Sigmoid colon (tissue), 7 donors: Measurements from ENCODE around the gene MOB2. TPM values are rescaled to one million over a fixed set of nuclear protein-coding genes. Genes with fewer than 3 reads are reported as not detected.

Experiments
- DNase-seq: peaks from one replicate; pipeline ENCODE4 v3.0.0-alpha.2; 2019
- H3K27ac ChIP-seq, 4 donors: fragments of 200-600 bp; sonication (generic); one replicate each; pipeline ENCODE4 v1.5.1; 2016 to 2019; ENCODE audit warnings: mild to moderate bottlenecking in 1 of 4
- H3K27me3 ChIP-seq, 3 donors: fragments of 200-600 bp; sonication (generic); one replicate each; pipeline ENCODE4 v1.5.1; 2019; ENCODE audit warnings: mild to moderate bottlenecking in 1 of 3
- H3K36me3 ChIP-seq, 4 donors: fragments of 200-600 bp; sonication (generic); one replicate each; pipeline ENCODE4 v1.5.1; 2016 to 2019
- H3K4me1 ChIP-seq, 4 donors: fragments of 200-600 bp; sonication (generic); one replicate each; pipeline ENCODE4 v1.5.1; 2017 to 2019
- H3K4me3 ChIP-seq, 4 donors: fragments of 200-600 bp; sonication (generic); one replicate each; pipeline ENCODE4 v1.5.1; 2017 to 2019; ENCODE audit warnings: mild to moderate bottlenecking in 2 of 4, moderate library complexity in 1 of 4
- H3K9me3 ChIP-seq, 4 donors: fragments of 200-600 bp in 3 of 4; sonication (generic) in 3 of 4; one replicate each; pipeline versions ENCODE4 v1.5.1 to v1.6.1; 2013 to 2019
- EP300 ChIP-seq, 4 donors: sonication (generic); formaldehyde crosslinking; IDR thresholded peaks; one replicate each; pipeline ENCODE4 v1.6.1; 2017; ENCODE audit warnings: antibody characterized with exemption in 4 of 4
- POLR2A ChIP-seq, 2 donors: fragments of 450-650 bp; IDR thresholded peaks; one replicate each; pipeline ENCODE4 v1.6.1; 2016; ENCODE audit warnings: antibody characterized with exemption in 2 of 2, mild to moderate bottlenecking in 2 of 2, moderate library complexity in 2 of 2
- POLR2AphosphoS5 ChIP-seq, 4 donors: sonication (generic); formaldehyde crosslinking; IDR thresholded peaks; one replicate each; pipeline ENCODE4 v1.6.1; 2017; ENCODE audit warnings: antibody characterized with exemption in 4 of 4
- WGBS, 2 donors: extraction: QIAGEN DNeasy Blood & Tissue Kit; methylation state at CpG; one replicate each; pipeline ENCODE4 v1.1.7; 2013; 5-methylcytosine and 5-hydroxymethylcytosine counted together
- intact Hi-C: fragments of 100-400 bp; cut with DNase I; formaldehyde crosslinking; loops from one replicate; pipeline ENCODE4 v1.15.1; 2023
- polyA plus RNA-seq, 3 donors: library from polyadenylated mRNA; stranded (reverse); fragments of 200-250 nt; gene quantifications; one replicate each; pipeline ENCODE4 v1.2.3, GENCODE V29; 2013
- total RNA-seq, 4 donors: library from RNA; depleted of rRNA; stranded (reverse); fragments of >200 nt; gene quantifications; one replicate each; pipeline ENCODE4 v1.1.0, GENCODE V29; 2016
- TF ChIP-seq, protein P1 (sequence below), 4 experiments: fragments of 450-650 bp in 3 of 4; fragments of 200-600 bp in 1 of 4; IDR thresholded peaks; one replicate each; pipeline ENCODE4 v1.5.1; 2016 to 2019; ENCODE audit warnings: antibody characterized with exemption in 4 of 4, mild to moderate bottlenecking in 3 of 4, moderate library complexity in 2 of 4
- donor health status: healthy with polysubstance abuse.
- donor health status: Bipolar disorder and iron deficiency.
- donor health status: healthy.

MOB2 gene
- total and polyA plus RNA-seq, 7 donors = 46.2 to 88.9 (median 68.6) TPM

- Histone ChIP-seq H3K27ac (no peak overlapping the region), H3K36me3 (no peaks in the 10 kb centered on the region), H3K4me1 (peaks cover 0 to 22% (median 11%) of the 10 kb centered on the region in 4 donors), H3K9me3 (no peaks in the 10 kb centered on the region), H3K4me3 (no peak overlapping the region), H3K27me3 (no peaks in the 10 kb centered on the region)
- intact Hi-C loops = no loop called here
- TF ChIP-seq, protein P1, sequence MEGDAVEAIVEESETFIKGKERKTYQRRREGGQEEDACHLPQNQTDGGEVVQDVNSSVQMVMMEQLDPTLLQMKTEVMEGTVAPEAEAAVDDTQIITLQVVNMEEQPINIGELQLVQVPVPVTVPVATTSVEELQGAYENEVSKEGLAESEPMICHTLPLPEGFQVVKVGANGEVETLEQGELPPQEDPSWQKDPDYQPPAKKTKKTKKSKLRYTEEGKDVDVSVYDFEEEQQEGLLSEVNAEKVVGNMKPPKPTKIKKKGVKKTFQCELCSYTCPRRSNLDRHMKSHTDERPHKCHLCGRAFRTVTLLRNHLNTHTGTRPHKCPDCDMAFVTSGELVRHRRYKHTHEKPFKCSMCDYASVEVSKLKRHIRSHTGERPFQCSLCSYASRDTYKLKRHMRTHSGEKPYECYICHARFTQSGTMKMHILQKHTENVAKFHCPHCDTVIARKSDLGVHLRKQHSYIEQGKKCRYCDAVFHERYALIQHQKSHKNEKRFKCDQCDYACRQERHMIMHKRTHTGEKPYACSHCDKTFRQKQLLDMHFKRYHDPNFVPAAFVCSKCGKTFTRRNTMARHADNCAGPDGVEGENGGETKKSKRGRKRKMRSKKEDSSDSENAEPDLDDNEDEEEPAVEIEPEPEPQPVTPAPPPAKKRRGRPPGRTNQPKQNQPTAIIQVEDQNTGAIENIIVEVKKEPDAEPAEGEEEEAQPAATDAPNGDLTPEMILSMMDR (IDR thresholded peaks at IDR 0.05) = no peak
- TF ChIP-seq POLR2A (IDR thresholded peaks at IDR 0.05) (no peak), EP300 (IDR thresholded peaks at IDR 0.05) (no peak), POLR2AphosphoS5 (IDR thresholded peaks at IDR 0.05) (no peak)
- no peak for DNase-seq
- 93 to 94% methylated on average over 6 of the region's 6 CpGs for WGBS, 2 donors
These were observed 36.5 kb upstream of the MOB2 start for GRCh38 chr11:1523077-1523476.

DNA sequence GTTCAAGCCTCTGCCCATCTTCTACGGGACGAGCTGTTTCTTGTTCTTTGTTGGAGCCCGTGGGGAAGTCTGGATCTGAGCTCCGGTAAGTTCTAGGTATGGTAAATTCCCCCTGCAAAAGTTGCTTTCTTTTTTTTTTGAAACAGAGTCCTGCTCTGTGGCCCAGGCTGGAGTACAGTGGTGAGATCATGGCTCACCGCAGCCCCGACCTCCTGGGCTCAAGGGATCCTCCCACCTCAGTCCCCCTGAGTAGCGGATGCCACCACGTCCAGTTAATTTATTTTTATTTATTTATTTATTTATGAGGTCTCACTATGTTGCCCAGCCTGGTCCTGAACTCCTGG, 35.5 kb upstream of the MOB2 start:
- H3K4me3 ChIP-seq = no peak overlapping the region
- no peak for TF ChIP-seq POLR2AphosphoS5 (IDR thresholded peaks at IDR 0.05)
- TF ChIP-seq, protein P1 (IDR thresholded peaks at IDR 0.05) = no peak
- TF ChIP-seq POLR2A (IDR thresholded peaks at IDR 0.05) = no peak
- TF ChIP-seq EP300 (IDR thresholded peaks at IDR 0.05) = no peak
- intact Hi-C loops = no loop called here
- WGBS, 2 donors = 82 to 93% methylated on average over 8 of the region's 8 CpGs
- no peaks in the 10 kb centered on the region for H3K27me3 ChIP-seq
- no peaks in the 10 kb centered on the region for H3K36me3 ChIP-seq
- H3K4me1 ChIP-seq = peaks cover 0 to 26% (median 16%) of the 10 kb centered on the region in 4 donors
- no peaks in the 10 kb centered on the region for H3K9me3 ChIP-seq
- H3K27ac ChIP-seq = no peak overlapping the region
- no peak for DNase-seq

DNA sequence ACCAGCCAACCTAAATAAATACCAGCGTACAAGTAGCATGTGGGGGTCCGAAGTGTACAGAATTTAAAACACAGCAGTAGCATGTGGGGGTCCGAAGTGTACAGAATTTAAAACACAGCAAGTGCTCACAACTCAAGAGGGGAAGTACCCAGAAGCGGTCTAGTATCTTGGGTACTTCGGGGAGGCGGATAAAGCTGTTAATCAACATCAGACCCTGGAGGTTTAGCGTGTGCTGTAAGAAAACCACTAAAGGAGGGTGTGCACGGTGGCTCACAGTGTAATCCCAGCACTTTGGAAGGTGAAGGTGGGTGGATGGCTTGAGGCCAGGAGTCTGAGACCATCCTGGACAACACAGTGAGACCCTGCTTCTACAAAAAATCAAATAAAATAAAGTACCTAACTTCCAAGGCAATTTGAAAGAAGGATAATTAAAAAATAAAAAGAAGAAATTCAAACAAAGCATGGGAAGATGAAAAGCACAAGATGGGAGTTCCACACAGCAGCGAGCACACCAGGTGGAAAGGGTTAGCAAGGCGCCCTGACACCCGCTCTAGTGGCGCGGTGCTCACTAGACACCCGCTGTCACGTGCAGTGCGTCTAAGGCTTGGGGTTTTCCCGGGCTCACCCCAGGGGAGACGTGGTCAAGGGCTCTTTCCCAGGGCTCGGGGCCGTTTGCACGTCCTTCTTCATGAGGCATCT, 35.0 kb upstream of the MOB2 start:
- Histone ChIP-seq H3K4me3 (no peak overlapping the region), H3K9me3 (no peaks in the 10 kb centered on the region), H3K36me3 (no peaks in the 10 kb centered on the region), H3K27me3 (no peaks in the 10 kb centered on the region), H3K27ac (no peak overlapping the region), H3K4me1 (peaks cover 0 to 31% (median 21%) of the 10 kb centered on the region in 4 donors)
- DNase-seq = no peak
- intact Hi-C loops = no loop called here
- TF ChIP-seq POLR2AphosphoS5 (IDR thresholded peaks at IDR 0.05) (no peak), POLR2A (IDR thresholded peaks at IDR 0.05) (no peak), EP300 (IDR thresholded peaks at IDR 0.05) (no peak)
- TF ChIP-seq, protein P1 (IDR thresholded peaks at IDR 0.05) = no peak
- 76 to 91% methylated on average over 21 of the region's 21 CpGs for WGBS, 2 donors

DNA sequence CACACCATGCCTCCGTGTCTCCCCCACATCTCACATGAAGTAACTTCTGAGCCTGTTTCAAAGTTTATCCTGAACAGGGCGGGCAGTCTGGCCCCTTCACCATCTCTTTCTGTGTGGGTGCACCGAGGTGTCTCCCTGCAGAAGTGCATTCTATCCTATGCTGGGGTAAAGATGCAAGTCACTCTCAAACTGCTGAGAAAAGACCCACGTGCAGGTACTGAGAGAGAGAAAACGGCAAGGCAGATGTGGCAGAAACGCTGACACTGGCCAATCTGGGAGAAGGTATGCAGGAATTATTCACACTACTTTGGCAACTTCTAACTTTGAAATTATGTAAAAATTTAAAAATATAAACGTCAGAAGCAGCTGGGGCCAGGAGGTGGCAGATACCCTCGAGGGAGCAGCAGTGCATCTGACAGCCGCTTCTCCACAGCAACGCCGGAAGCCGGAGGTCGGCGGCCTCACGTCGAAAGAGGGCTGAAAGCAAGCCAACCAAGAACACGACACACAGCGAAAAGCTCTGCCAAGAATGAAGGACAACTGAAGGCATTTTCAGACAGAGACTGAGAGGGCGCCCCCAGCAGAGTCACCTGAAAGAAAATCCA, 34.2 kb upstream of the MOB2 start:
- Histone ChIP-seq H3K27ac (no peak overlapping the region), H3K36me3 (no peaks in the 10 kb centered on the region), H3K27me3 (no peaks in the 10 kb centered on the region), H3K9me3 (no peaks in the 10 kb centered on the region), H3K4me3 (no peak overlapping the region), H3K4me1 (peaks cover 0 to 39% (median 29%) of the 10 kb centered on the region in 4 donors)
- DNase-seq = no peak
- WGBS, 2 donors = 78 to 80% methylated on average over 19 of the region's 19 CpGs
- TF ChIP-seq, protein P1 (IDR thresholded peaks at IDR 0.05) = no peak
- TF ChIP-seq POLR2A (IDR thresholded peaks at IDR 0.05) (no peak), POLR2AphosphoS5 (IDR thresholded peaks at IDR 0.05) (no peak), EP300 (IDR thresholded peaks at IDR 0.05) (no peak)
- intact Hi-C loops = no loop called here
